Hepatocyte (in vitro differentiated cells): Measurements from ENCODE around the gene TSPYL4. TPM values are rescaled to one million over a fixed set of nuclear protein-coding genes. Genes with fewer than 3 reads are reported as not detected.

Experiments used
- DNase-seq: peaks from one replicate; pipeline ENCODE4 v3.0.0-alpha.2; 2016; ENCODE audit warnings: low spot score
- H2AFZ ChIP-seq: fragments of 200-600 bp; sonication (generic); 2 replicates; pipeline ENCODE4 v1.6.0; 2016; ENCODE audit warnings: antibody characterized with exemption, mild to moderate bottlenecking
- H3K27ac ChIP-seq: fragments of 200-600 bp; sonication (generic); 2 replicates; pipeline ENCODE4 v1.5.1; 2016; ENCODE audit warnings: mild to moderate bottlenecking
- H3K27me3 ChIP-seq: fragments of 200-600 bp; sonication (generic); 2 replicates; pipeline ENCODE4 v1.6.1; 2016
- H3K36me3 ChIP-seq: fragments of 200-600 bp; sonication (generic); replicated peaks from 2 replicates; pipeline ENCODE4 v1.5.1; 2016; ENCODE audit warnings: low read depth; ENCODE audit not compliant: insufficient read depth
- H3K4me1 ChIP-seq: fragments of 200-600 bp; sonication (generic); 2 replicates; pipeline ENCODE4 v1.5.1; 2016; ENCODE audit warnings: mild to moderate bottlenecking, moderate library complexity; ENCODE audit not compliant: insufficient read depth
- H3K4me2 ChIP-seq: fragments of 200-600 bp; sonication (generic); 2 replicates; pipeline ENCODE4 v1.6.0; 2016
- H3K4me3 ChIP-seq: fragments of 200-600 bp; sonication (generic); 2 replicates; pipeline ENCODE4 v1.5.1; 2016; ENCODE audit warnings: mild to moderate bottlenecking
- H3K79me2 ChIP-seq: fragments of 200-600 bp; sonication (generic); 2 replicates; pipeline ENCODE4 v1.6.0; 2017; ENCODE audit warnings: mild to moderate bottlenecking
- H3K9me2 ChIP-seq: fragments of 200-600 bp; sonication (generic); replicated peaks from 2 replicates; pipeline ENCODE4 v1.6.0; 2017; ENCODE audit warnings: mild to moderate bottlenecking; ENCODE audit not compliant: insufficient read depth
- H3K9me3 ChIP-seq: fragments of 200-600 bp; sonication (generic); 2 replicates; pipeline ENCODE4 v1.5.1; 2016; ENCODE audit warnings: low read depth, mild to moderate bottlenecking
- H4K20me1 ChIP-seq: fragments of 200-600 bp; sonication (generic); 2 replicates; pipeline ENCODE4 v1.6.0; 2016; ENCODE audit warnings: mild to moderate bottlenecking; ENCODE audit not compliant: insufficient read depth, poor library complexity, severe bottlenecking
- EZH2 ChIP-seq: fragments of 200-600 bp; sonication (generic); IDR thresholded peaks from 2 replicates; pipeline ENCODE4 v1.6.1; 2016; ENCODE audit warnings: antibody characterized with exemption, mild to moderate bottlenecking, borderline replicate concordance
- EZH2phosphoT487 ChIP-seq: fragments of 200-600 bp; sonication (generic); IDR thresholded peaks from one replicate; pipeline ENCODE4 v1.6.1; 2018; ENCODE audit warnings: antibody characterized with exemption, mild to moderate bottlenecking, low read depth, moderate library complexity; ENCODE audit not compliant: unreplicated experiment, severe bottlenecking
- WGBS: methylation state at CpG from one replicate; pipeline ENCODE4 v1.1.6; 2016; ENCODE audit warnings: low lambda C conversion rate; ENCODE audit errors: missing lambda C conversion rate; 5-methylcytosine and 5-hydroxymethylcytosine counted together
- polyA plus RNA-seq: library from polyadenylated mRNA; unstranded; fragments of >200 nt; fragmentation: Nextera tagmentation; extraction: Ambion mirVana; gene quantifications from 2 replicates; pipeline ENCODE4 v1.2.1, GENCODE V29; 2016
- total RNA-seq: library from RNA; depleted of rRNA; stranded (reverse); fragments of >200 nt; gene quantifications from 2 replicates; pipeline ENCODE4 v1.2.3, GENCODE V29; 2014
- TF ChIP-seq, protein P1 (sequence below): fragments of 200-600 bp; sonication (generic); IDR thresholded peaks from 2 replicates; pipeline ENCODE4 v1.5.1; 2016; ENCODE audit warnings: antibody characterized with exemption, mild to moderate bottlenecking; ENCODE audit not compliant: poor library complexity

Gene TSPYL4
- total and polyA plus RNA-seq, 2 experiments from 2014 or later = 11.9 to 25.3 TPM

DNA sequence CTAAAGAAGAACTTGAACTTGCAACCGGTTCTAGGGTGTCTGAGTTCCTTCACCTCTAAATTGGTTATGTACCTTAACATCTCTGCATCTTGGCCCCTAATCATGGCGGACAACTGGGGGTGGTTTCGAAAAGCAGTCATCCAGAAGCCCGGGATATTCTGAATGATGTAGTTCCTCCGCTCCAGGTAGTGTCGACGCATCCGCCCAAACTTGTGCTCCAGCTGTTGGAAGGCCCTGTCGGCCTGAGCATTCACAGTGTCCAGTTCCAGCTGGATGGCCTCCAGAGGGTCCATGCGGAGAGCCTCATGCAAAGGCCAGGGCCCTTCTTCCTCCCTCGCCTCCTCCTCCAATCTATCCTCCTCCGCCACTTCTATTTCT, 25.0 kb upstream of the TSPYL4 start:
- H3K79me2 ChIP-seq = peaks cover 74% of the 10 kb centered on the region
- H3K36me3 ChIP-seq = no peaks in the 10 kb centered on the region
- no peaks in the 10 kb centered on the region for H3K9me2 ChIP-seq
- H3K27ac ChIP-seq = peak overlapping the region; percentile 98
- H3K4me2 ChIP-seq = peak overlapping the region; percentile 91
- H3K9me3 ChIP-seq = no peaks in the 10 kb centered on the region
- peaks cover 20% of the 10 kb centered on the region for H3K4me1 ChIP-seq
- WGBS = 31% methylated on average over 12 of the region's 12 CpGs
- TF ChIP-seq, protein P1, sequence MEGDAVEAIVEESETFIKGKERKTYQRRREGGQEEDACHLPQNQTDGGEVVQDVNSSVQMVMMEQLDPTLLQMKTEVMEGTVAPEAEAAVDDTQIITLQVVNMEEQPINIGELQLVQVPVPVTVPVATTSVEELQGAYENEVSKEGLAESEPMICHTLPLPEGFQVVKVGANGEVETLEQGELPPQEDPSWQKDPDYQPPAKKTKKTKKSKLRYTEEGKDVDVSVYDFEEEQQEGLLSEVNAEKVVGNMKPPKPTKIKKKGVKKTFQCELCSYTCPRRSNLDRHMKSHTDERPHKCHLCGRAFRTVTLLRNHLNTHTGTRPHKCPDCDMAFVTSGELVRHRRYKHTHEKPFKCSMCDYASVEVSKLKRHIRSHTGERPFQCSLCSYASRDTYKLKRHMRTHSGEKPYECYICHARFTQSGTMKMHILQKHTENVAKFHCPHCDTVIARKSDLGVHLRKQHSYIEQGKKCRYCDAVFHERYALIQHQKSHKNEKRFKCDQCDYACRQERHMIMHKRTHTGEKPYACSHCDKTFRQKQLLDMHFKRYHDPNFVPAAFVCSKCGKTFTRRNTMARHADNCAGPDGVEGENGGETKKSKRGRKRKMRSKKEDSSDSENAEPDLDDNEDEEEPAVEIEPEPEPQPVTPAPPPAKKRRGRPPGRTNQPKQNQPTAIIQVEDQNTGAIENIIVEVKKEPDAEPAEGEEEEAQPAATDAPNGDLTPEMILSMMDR = no peak
- TF ChIP-seq EZH2phosphoT487 (no peak), EZH2 (no peak)
- peak overlapping the region; percentile 47 for H2AFZ ChIP-seq
- no peaks in the 10 kb centered on the region for H3K27me3 ChIP-seq
- peak overlapping the region; percentile 70 for H3K4me3 ChIP-seq
- peaks cover 49% of the 10 kb centered on the region for H4K20me1 ChIP-seq
- no peak for DNase-seq

DNA sequence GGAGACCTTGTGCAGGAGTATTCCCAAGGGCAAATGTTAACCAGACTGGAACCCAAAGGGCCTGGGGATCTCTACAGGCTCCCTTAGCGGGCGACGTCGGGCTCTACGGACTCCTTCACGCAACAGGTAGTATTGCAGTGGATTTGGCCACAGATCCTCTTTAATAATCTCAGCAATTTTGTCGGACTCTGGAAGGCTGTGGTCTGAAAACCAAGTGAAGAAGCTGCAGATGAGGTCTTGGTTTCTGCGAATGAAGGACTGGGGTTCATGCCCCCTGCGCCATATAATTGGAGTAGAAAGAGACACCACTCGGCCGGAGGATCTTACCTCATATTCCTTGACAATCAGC, 24.6 kb upstream of the TSPYL4 start:
- no peaks in the 10 kb centered on the region for H3K36me3 ChIP-seq
- no peak for DNase-seq
- H3K27ac ChIP-seq = peak overlapping the region; percentile 98
- no peak for TF ChIP-seq EZH2phosphoT487
- TF ChIP-seq, protein P1 = no peak
- no peak for TF ChIP-seq EZH2
- H3K4me2 ChIP-seq = peak overlapping the region; percentile 91
- peaks cover 20% of the 10 kb centered on the region for H3K4me1 ChIP-seq
- peaks cover 75% of the 10 kb centered on the region for H3K79me2 ChIP-seq
- no peaks in the 10 kb centered on the region for H3K27me3 ChIP-seq
- H3K9me2 ChIP-seq = no peaks in the 10 kb centered on the region
- WGBS = 82% methylated on average over 11 of the region's 11 CpGs
- H4K20me1 ChIP-seq = peaks cover 49% of the 10 kb centered on the region
- H3K4me3 ChIP-seq = peak overlapping the region; percentile 70
- H3K9me3 ChIP-seq = no peaks in the 10 kb centered on the region
- no peak overlapping the region for H2AFZ ChIP-seq

DNA sequence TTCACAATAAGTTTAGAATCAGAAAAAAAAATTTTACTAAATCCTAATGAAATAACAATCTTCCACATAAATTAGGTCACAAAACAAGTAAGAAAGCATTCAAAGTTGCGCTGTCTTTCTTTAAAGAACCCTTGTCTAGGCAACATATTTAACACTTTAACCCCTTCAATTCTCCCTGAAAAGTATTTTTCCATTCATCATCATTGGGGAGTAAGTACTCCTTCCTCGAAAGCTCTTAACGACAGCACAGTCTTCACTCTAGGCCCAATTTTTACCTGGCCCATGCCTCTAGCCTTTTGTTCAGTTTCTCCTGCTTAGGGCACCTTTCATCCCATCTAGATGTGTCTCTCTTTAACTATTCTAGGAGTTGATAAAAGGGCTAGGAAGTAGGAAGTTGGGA, 23.2 kb upstream of the TSPYL4 start:
- Histone ChIP-seq H3K9me2 (no peaks in the 10 kb centered on the region), H3K4me2 (peak overlapping the region; percentile 91), H3K79me2 (peaks cover 71% of the 10 kb centered on the region), H3K9me3 (no peaks in the 10 kb centered on the region), H4K20me1 (peaks cover 49% of the 10 kb centered on the region), H3K36me3 (no peaks in the 10 kb centered on the region), H3K27me3 (no peaks in the 10 kb centered on the region), H3K4me3 (peak overlapping the region; percentile 68), H3K4me1 (peaks cover 20% of the 10 kb centered on the region), H3K27ac (no peak overlapping the region), H2AFZ (no peak overlapping the region)
- 20% methylated on average over 3 of the region's 3 CpGs for WGBS
- DNase-seq = no peak
- TF ChIP-seq, protein P1 = no peak
- TF ChIP-seq EZH2phosphoT487 (no peak), EZH2 (no peak)

DNA sequence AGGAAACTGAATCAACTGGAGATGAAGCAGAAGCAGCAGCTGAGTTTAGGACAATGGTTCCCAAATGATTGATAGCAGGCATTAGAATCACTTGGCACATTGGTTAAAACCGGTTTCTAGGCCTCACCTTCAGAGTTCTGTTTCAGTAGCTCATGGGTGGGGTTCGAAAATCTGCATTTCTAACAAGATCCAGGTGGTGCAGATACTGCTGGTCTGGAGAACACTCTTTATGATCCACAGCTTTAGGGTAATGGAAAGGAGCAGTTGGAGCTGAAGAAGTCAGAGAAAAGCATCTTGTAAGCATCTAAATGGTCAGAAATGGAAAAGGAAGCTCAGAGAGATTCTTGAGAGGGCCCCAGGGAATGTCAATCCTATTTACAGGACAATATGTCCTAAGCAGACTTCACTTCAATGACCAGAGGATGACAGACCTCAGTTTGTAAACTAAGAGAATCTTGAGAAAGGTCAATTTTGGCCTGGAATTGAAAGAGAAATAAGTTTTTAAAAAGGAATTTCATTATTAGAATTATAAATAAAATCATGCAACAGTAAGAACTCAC, 17.4 kb upstream of the TSPYL4 start:
- Histone ChIP-seq H3K79me2 (peaks cover 25% of the 10 kb centered on the region), H2AFZ (no peak overlapping the region), H3K4me3 (no peak overlapping the region), H3K9me2 (no peaks in the 10 kb centered on the region), H3K27me3 (no peaks in the 10 kb centered on the region), H3K9me3 (no peaks in the 10 kb centered on the region), H3K36me3 (no peaks in the 10 kb centered on the region), H4K20me1 (peaks cover 21% of the 10 kb centered on the region), H3K4me1 (peaks cover 3% of the 10 kb centered on the region), H3K27ac (no peak overlapping the region), H3K4me2 (no peak overlapping the region)
- DNase-seq = no peak
- 56% methylated on average over 2 of the region's 2 CpGs for WGBS
- TF ChIP-seq EZH2phosphoT487 (no peak), EZH2 (no peak)
- TF ChIP-seq, protein P1 = no peak
